ENCODE results near the gene LLGL2. TPM values are rescaled to one million over a fixed set of nuclear protein-coding genes. Genes with fewer than 3 reads are reported as not detected.

LLGL2 gene
- total RNA-seq, 1 experiment from 2014 or later: 165 TPM

- H3K4me3 Mint-ChIP-seq (ENCODE audit: unreplicated experiment): peak overlapping the region; percentile 92
- DNase-seq: no peak
- TF ChIP-seq CTCF (IDR thresholded peaks at IDR 0.05; ENCODE audit: insufficient read depth in 1 of 2, low read depth in 1 of 2, low read length in 1 of 2, severe bottlenecking in 1 of 2, unreplicated experiment in 1 of 2): no peak
- TSS peak; percentile 66 for BruUV-seq (replicated peaks)
- intact Hi-C loops (cut with micrococcal nuclease; ENCODE audit: unreplicated experiment): loop anchor here (2.0 kb wide), 1 partner anchor 98 kb away; no protein-coding TSS in a partner anchor
- H3K9me3 ChIP-seq: no peaks in the 10 kb centered on the region
- H3K36me3 ChIP-seq (ENCODE audit: control insufficient read depth, insufficient read depth, low read length): no peaks in the 10 kb centered on the region; the same call in 1 of the 2 replicates
- peaks cover 5% of the 10 kb centered on the region; the same call in 1 of the 2 replicates for H3K4me1 ChIP-seq
- ChIA-PET CTCF (interaction anchor here (0.5 to 3.2 kb wide), 6 partner anchors 8 to 774 kb away, joined by 3 to 52 read pairs (median 4); partner anchors contain the start of genes SLC25A19 and TSEN54), POLR2A (interaction anchor here (0.5 to 1.8 kb wide), 9 partner anchors 8 to 645 kb away, joined by 3 to 26 read pairs (median 6); partner anchors contain the start of genes GRB2, MIF4GD, TMEM94 and TSEN54)
- no peaks in the 10 kb centered on the region for H3K9me3 Mint-ChIP-seq (ENCODE audit: unreplicated experiment)
- peaks cover 16% of the 10 kb centered on the region for H3K4me1 Mint-ChIP-seq (ENCODE audit: low read depth, unreplicated experiment)
- peaks cover 58% of the 10 kb centered on the region for H3K36me3 Mint-ChIP-seq (ENCODE audit: insufficient read depth, unreplicated experiment)
- H3K27ac Mint-ChIP-seq (ENCODE audit: unreplicated experiment): peak overlapping the region; percentile 57
- H3K27me3 Mint-ChIP-seq (ENCODE audit: insufficient read depth, unreplicated experiment): no peaks in the 10 kb centered on the region
- H3K27me3 ChIP-seq (replicated peaks; ENCODE audit: control insufficient read depth, insufficient read depth, low read length): no peaks in the 10 kb centered on the region
- peak overlapping the region; percentile 59 for H3K4me3 ChIP-seq (ENCODE audit: low read depth, low read length)
These were observed 1.1 kb upstream of the LLGL2 start for GRCh38 chr17:75524269-75524969.

DNA sequence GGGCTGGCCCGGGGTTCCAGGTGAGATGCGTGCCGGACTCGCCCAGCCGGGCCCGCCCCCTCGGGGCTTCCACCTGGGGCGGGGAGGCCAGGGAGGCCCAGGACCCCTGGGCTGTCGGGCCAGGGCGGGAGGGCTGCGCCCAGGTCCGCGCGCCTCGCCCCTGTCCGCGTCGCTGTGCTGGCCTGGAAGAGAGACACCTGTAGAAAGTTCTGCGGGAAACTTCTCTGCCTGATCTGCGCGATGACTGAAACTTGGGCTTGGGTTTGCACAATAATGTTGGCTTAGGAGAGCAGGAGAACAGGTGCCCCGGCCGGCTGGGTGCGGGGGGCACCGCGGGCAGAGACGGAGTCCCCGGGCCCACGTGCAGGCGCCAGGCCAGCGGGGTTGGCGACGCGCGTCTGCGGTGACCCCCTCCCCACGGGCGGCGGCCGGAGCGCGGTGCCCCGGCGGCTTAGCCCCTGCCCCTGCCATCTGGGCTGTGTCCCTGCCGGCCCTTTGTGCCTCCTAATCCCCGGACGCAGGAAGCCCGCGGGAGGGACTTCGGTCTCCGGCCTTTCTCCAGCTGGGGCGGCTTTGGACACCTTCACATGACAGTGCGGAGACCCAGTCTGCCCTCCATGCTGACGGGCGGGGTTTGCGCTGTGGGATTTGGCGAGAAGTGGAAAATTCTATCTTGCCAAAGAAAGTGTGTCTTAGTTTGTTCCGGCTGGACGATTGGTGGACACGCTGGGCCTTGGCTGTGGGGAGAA, 483 bp downstream of the LLGL2 start:
- peaks cover 19% of the 10 kb centered on the region for H3K4me1 Mint-ChIP-seq (ENCODE audit: low read depth, unreplicated experiment)
- no TSS peak for BruUV-seq (replicated peaks)
- ChIA-PET CTCF (interaction anchor here (0.5 to 3.2 kb wide), 19 partner anchors 9 to 257 kb away, joined by 3 to 52 read pairs (median 4); partner anchors contain the start of genes MIF4GD, SLC25A19, SMIM5 and TMEM94), POLR2A (interaction anchor here (0.5 to 1.8 kb wide), 18 partner anchors 8 to 322 kb away, joined by 3 to 26 read pairs (median 4); partner anchors contain the start of genes GGA3, MRPS7, TMEM94 and TSEN54)
- peak overlapping the region; percentile 76 for H3K27ac Mint-ChIP-seq (ENCODE audit: unreplicated experiment)
- Histone ChIP-seq H3K36me3 (ENCODE audit: control insufficient read depth, insufficient read depth, low read length) (no peaks in the 10 kb centered on the region; the same call in 1 of the 2 replicates), H3K27me3 (replicated peaks; ENCODE audit: control insufficient read depth, insufficient read depth, low read length) (no peaks in the 10 kb centered on the region), H3K4me3 (ENCODE audit: low read depth, low read length) (peak overlapping the region; percentile 68), H3K4me1 (peaks cover 10% of the 10 kb centered on the region), H3K9me3 (no peaks in the 10 kb centered on the region)
- peak in 1 of 2 experiments; percentile 68 for DNase-seq
- peaks cover 65% of the 10 kb centered on the region for H3K36me3 Mint-ChIP-seq (ENCODE audit: insufficient read depth, unreplicated experiment)
- peak overlapping the region; percentile 92 for H3K4me3 Mint-ChIP-seq (ENCODE audit: unreplicated experiment)
- TF ChIP-seq CTCF (IDR thresholded peaks at IDR 0.05; ENCODE audit: insufficient read depth in 1 of 2, low read depth in 1 of 2, low read length in 1 of 2, severe bottlenecking in 1 of 2, unreplicated experiment in 1 of 2): no peak
- intact Hi-C loops (cut with micrococcal nuclease; ENCODE audit: unreplicated experiment): loop anchor here (1.0 to 5.0 kb wide), 4 partner anchors 10 to 99 kb away; partner anchors contain the start of genes MYO15B and TSEN54
- no peaks in the 10 kb centered on the region for H3K9me3 Mint-ChIP-seq (ENCODE audit: unreplicated experiment)
- H3K27me3 Mint-ChIP-seq (ENCODE audit: insufficient read depth, unreplicated experiment): no peaks in the 10 kb centered on the region

Measured in Caco-2 (cell line).